ENCODE results near the gene RDH11. TPM values are rescaled to one million over a fixed set of nuclear protein-coding genes. Genes with fewer than 3 reads are reported as not detected.

RDH11 gene
- total RNA-seq, 1 donor from 2014 or later = 25.1 TPM

DNA sequence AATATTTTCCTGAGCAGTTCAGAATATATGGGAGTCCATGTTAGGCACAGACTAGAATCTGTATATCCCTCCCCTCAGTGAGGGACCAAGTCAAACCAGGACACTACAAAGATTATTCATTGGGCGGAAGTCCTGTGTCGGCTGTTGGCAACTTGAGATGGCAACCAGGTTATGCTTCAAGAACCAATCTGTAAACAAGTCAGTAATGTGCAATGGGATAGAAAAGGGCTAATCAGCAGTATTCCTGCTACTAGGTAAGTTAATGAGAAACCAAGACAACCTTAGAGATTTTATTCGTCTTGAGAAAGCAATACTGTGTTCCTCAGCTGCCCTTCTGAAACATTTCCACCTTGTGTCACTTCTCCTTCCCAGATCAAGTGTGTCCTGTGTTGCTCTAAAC is 49.4 kb downstream of the RDH11 start:
- no peak for TF ChIP-seq CTCF (IDR thresholded peaks at IDR 0.05)
- intact Hi-C loops (cut with DNase I) = no loop called here
- Histone ChIP-seq H3K27me3 (no peaks in the 10 kb centered on the region), H3K4me3 (no peak overlapping the region), H3K36me3 (peaks cover 36 to 41% of the 10 kb centered on the region in 2 donors), H3K4me1 (no peaks in the 10 kb centered on the region), H3K9me3 (no peaks in the 10 kb centered on the region), H3K27ac (peak overlapping the region in 1 of 2 donors; percentile 12)
- DNase-seq (ENCODE audit: low spot score in 2 of 2) = no peak

DNA sequence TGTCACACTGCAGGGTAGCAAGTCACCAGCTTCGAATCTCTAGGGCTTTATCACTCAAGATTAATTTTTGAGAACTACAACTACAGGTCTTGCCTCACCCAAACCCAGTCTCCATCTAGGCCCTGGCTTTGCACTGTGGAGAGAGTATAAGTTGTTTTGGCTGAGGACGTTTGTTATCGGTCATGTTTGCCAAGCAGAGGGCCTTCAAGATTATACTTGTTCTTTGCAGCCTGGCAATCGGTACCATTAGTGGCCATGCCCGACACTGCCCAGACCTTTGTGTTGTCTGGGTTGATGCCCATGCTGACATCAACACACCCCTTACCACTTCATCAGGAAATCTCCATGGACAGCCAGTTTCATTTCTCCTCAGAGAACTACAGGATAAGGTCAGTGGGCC is 50.1 kb downstream of the RDH11 start:
- peak overlapping the region in 1 of 2 donors; percentile 12 for H3K27ac ChIP-seq
- no peak overlapping the region for H3K4me3 ChIP-seq
- no peaks in the 10 kb centered on the region for H3K27me3 ChIP-seq
- H3K9me3 ChIP-seq = no peaks in the 10 kb centered on the region
- no peak for DNase-seq (ENCODE audit: low spot score in 2 of 2)
- peaks cover 28 to 34% of the 10 kb centered on the region in 2 donors for H3K36me3 ChIP-seq
- H3K4me1 ChIP-seq = no peaks in the 10 kb centered on the region
- intact Hi-C loops (cut with DNase I) = no loop called here
- TF ChIP-seq CTCF (IDR thresholded peaks at IDR 0.05) = no peak

- H3K27me3 ChIP-seq = no peaks in the 10 kb centered on the region
- peak overlapping the region in 1 of 2 donors; percentile 14 for H3K27ac ChIP-seq
- H3K4me3 ChIP-seq = no peak overlapping the region
- DNase-seq (ENCODE audit: low spot score in 2 of 2) = no peak
- H3K36me3 ChIP-seq = peaks cover 19 to 24% of the 10 kb centered on the region in 2 donors
- no peaks in the 10 kb centered on the region for H3K4me1 ChIP-seq
- intact Hi-C loops (cut with DNase I) = no loop called here
- TF ChIP-seq CTCF (IDR thresholded peaks at IDR 0.05) = no peak
- H3K9me3 ChIP-seq = no peaks in the 10 kb centered on the region
Measured at GRCh38 chr14:67644428-67644827, 51.1 kb downstream of the RDH11 start.

DNA sequence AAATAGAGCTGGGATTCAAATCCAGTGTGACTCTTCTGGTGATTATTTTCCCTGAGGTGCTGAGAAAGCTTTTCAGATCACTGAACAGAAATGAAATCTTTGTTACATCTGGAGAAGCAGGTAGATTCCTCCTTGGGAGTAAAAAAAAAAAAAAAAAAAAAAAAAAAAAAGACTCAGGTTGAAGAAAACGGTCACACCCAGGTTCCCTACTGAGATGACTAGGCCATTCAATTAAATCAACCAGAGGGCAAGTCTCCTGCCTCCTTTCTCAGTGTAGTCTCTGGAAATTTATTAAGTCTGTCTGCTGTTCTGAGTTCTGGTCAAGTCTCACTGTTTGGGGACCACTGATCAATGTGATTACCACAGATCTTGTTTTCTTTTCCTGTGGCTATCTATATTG is 51.9 kb downstream of the RDH11 start:
- Histone ChIP-seq H3K9me3 (no peaks in the 10 kb centered on the region), H3K36me3 (peaks cover 13 to 17% of the 10 kb centered on the region in 2 donors), H3K27me3 (no peaks in the 10 kb centered on the region), H3K27ac (peak overlapping the region in 1 of 2 donors; percentile 14), H3K4me3 (no peak overlapping the region), H3K4me1 (no peaks in the 10 kb centered on the region)
- no peak for TF ChIP-seq CTCF (IDR thresholded peaks at IDR 0.05)
- intact Hi-C loops (cut with DNase I) = no loop called here
- DNase-seq (ENCODE audit: low spot score in 2 of 2) = no peak

- Histone ChIP-seq H3K27me3 (no peaks in the 10 kb centered on the region), H3K4me1 (no peaks in the 10 kb centered on the region), H3K36me3 (peaks cover 5 to 10% of the 10 kb centered on the region in 2 donors), H3K27ac (no peak overlapping the region), H3K4me3 (no peak overlapping the region), H3K9me3 (no peaks in the 10 kb centered on the region)
- DNase-seq (ENCODE audit: low spot score in 2 of 2) = no peak
- intact Hi-C loops (cut with DNase I) = no loop called here
- TF ChIP-seq CTCF (IDR thresholded peaks at IDR 0.05) = no peak
Measured at GRCh38 chr14:67641902-67642749, 53.4 kb downstream of the RDH11 start.
